Nephron (organoid): ENCODE data around the gene FAM181A.

ENCODE experiments used
- H3K27ac Mint-ChIP-seq, 3 experiments: 2 replicates each; pipeline ENCODE4 v1.8.0; 2020; ENCODE audit warnings: mixed read lengths in 3 of 3, mild to moderate bottlenecking in 2 of 3, moderate library complexity in 1 of 3
- H3K27me3 Mint-ChIP-seq: 2 replicates; pipeline ENCODE4 v1.8.0; 2021; ENCODE audit warnings: low read depth, mild to moderate bottlenecking, moderate library complexity, mixed read lengths
- H3K36me3 Mint-ChIP-seq: 2 replicates; pipeline ENCODE4 v1.8.0; 2020; ENCODE audit warnings: low read depth, mixed read lengths
- H3K4me1 Mint-ChIP-seq: 2 replicates; pipeline ENCODE4 v1.8.0; 2020; ENCODE audit warnings: mixed read lengths
- H3K4me3 Mint-ChIP-seq, 3 experiments: 2 replicates each; pipeline ENCODE4 v1.8.0; 2020; ENCODE audit warnings: mild to moderate bottlenecking in 3 of 3, mixed read lengths in 3 of 3, moderate library complexity in 2 of 3
- H3K9me3 Mint-ChIP-seq: 2 replicates; pipeline ENCODE4 v1.8.0; 2020; ENCODE audit warnings: mixed read lengths
- TF ChIP-seq, protein P1 (sequence below), 3 experiments: fragments of 200-600 bp; sonication (generic); IDR thresholded peaks; one replicate each; pipeline ENCODE4 v1.5.0; 2021; ENCODE audit warnings: antibody characterized with exemption in 3 of 3; ENCODE audit not compliant: unreplicated experiment in 3 of 3

The FAM181A gene

DNA sequence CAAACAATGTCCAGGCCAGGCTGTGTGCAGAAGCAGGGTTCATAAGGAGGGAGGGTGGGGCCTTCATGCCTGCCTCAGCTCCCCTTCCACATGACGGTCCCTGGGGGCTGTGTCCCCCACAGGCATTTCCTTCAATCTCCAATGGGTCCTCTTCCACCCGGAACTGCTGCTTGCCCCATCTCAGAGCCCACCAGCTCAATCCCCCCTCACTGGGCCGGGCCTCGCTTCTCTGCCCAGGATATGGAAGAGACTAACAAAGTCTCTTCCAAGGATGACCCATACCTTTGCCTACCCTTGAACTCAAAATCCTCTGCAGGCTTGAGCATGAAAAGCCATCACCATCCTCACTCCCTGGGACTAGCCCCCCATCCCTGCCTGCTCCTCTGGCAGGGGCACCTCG, 28.4 kb upstream of the FAM181A start:
- Mint-ChIP-seq H3K9me3 (no peaks in the 10 kb centered on the region), H3K27me3 (peaks cover 34% of the 10 kb centered on the region), H3K4me3 (no peak overlapping the region), H3K4me1 (peaks cover 8% of the 10 kb centered on the region), H3K36me3 (no peaks in the 10 kb centered on the region), H3K27ac (no peak overlapping the region)
- TF ChIP-seq, protein P1, sequence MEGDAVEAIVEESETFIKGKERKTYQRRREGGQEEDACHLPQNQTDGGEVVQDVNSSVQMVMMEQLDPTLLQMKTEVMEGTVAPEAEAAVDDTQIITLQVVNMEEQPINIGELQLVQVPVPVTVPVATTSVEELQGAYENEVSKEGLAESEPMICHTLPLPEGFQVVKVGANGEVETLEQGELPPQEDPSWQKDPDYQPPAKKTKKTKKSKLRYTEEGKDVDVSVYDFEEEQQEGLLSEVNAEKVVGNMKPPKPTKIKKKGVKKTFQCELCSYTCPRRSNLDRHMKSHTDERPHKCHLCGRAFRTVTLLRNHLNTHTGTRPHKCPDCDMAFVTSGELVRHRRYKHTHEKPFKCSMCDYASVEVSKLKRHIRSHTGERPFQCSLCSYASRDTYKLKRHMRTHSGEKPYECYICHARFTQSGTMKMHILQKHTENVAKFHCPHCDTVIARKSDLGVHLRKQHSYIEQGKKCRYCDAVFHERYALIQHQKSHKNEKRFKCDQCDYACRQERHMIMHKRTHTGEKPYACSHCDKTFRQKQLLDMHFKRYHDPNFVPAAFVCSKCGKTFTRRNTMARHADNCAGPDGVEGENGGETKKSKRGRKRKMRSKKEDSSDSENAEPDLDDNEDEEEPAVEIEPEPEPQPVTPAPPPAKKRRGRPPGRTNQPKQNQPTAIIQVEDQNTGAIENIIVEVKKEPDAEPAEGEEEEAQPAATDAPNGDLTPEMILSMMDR (IDR thresholded peaks at IDR 0.05; ENCODE audit: unreplicated experiment in 3 of 3) = no peak

DNA sequence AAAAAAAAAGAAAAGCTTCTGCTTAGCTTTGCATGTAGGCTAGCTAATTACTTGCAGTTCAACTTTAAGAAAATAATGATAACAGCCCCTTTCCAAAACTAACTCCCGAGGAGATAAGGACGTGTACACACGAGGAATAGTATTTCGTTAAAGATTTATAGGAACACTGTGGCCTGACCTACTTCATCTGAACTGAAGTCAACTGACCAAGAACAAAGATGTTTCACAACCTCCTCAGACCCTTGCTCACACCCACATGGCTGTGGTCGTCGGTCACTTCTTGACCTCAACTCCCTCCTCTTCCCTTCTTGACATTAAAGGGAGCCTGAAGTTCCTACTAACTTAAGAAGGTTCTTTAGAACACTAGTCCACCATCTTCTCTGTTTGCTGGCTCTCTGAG, 25.3 kb upstream of the FAM181A start:
- TF ChIP-seq, protein P1 (IDR thresholded peaks at IDR 0.05; ENCODE audit: unreplicated experiment in 3 of 3) = no peak
- peaks cover 4% of the 10 kb centered on the region for H3K4me1 Mint-ChIP-seq
- peaks cover 44% of the 10 kb centered on the region for H3K27me3 Mint-ChIP-seq
- H3K9me3 Mint-ChIP-seq = no peaks in the 10 kb centered on the region
- no peaks in the 10 kb centered on the region for H3K36me3 Mint-ChIP-seq
- no peak overlapping the region for H3K27ac Mint-ChIP-seq
- peak overlapping the region in 1 of 3 experiments; percentile 48 for H3K4me3 Mint-ChIP-seq

GRCh38 chr14:93902619-93903307, 24.4 kb upstream of the FAM181A start:
- H3K27ac Mint-ChIP-seq = no peak overlapping the region
- no peaks in the 10 kb centered on the region for H3K36me3 Mint-ChIP-seq
- TF ChIP-seq, protein P1 (IDR thresholded peaks at IDR 0.05; ENCODE audit: unreplicated experiment in 3 of 3) = no peak
- no peak overlapping the region for H3K4me3 Mint-ChIP-seq
- no peaks in the 10 kb centered on the region for H3K9me3 Mint-ChIP-seq
- peaks cover 4% of the 10 kb centered on the region for H3K4me1 Mint-ChIP-seq
- peaks cover 38% of the 10 kb centered on the region for H3K27me3 Mint-ChIP-seq

GRCh38 chr14:93903342-93904184, 23.6 kb upstream of the FAM181A start:
- no peak overlapping the region for H3K4me3 Mint-ChIP-seq
- peaks cover 4% of the 10 kb centered on the region for H3K4me1 Mint-ChIP-seq
- H3K27ac Mint-ChIP-seq = no peak overlapping the region
- TF ChIP-seq, protein P1 (IDR thresholded peaks at IDR 0.05; ENCODE audit: unreplicated experiment in 3 of 3) = peak; percentile 25 to 36 (median 27)
- no peaks in the 10 kb centered on the region for H3K9me3 Mint-ChIP-seq
- no peaks in the 10 kb centered on the region for H3K36me3 Mint-ChIP-seq
- H3K27me3 Mint-ChIP-seq = peaks cover 40% of the 10 kb centered on the region

DNA sequence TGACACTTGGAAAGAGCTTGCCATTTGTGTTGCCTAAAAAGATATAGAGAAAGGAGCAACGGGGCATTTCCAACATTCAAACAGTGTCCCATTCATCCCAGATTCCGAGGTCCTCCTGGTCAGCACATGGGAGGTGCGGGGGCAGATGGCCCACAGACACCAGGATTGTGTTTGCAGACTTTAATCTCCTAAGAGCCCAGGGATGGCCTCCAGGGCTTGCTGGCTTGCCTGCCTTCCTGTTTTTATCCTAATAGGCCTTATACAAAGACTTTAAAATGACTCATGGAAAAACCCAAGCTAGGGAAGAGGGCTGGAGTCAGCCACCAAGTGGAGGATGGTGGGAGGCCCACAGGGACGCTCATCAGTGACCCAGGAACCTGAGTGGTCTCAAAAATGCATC, 21.5 kb upstream of the FAM181A start:
- Mint-ChIP-seq H3K4me1 (peaks cover 4% of the 10 kb centered on the region), H3K27ac (no peak overlapping the region), H3K36me3 (no peaks in the 10 kb centered on the region), H3K4me3 (no peak overlapping the region), H3K9me3 (no peaks in the 10 kb centered on the region), H3K27me3 (peaks cover 36% of the 10 kb centered on the region)
- TF ChIP-seq, protein P1 (IDR thresholded peaks at IDR 0.05; ENCODE audit: unreplicated experiment in 3 of 3) = no peak
